Panc1 (cell line): Measurements from ENCODE around the gene ADARB2. TPM values are rescaled to one million over a fixed set of nuclear protein-coding genes. Genes with fewer than 3 reads are reported as not detected.

ENCODE experiments used
- ATAC-seq: fragments of 200-7000 bp; cut with Tn5 transposase; 2 replicates; pipeline ENCODE4 v1.9.1; 2020; ENCODE audit warnings: mild to moderate bottlenecking, moderate library complexity
- BruUV-seq: library from RNA; stranded (reverse); fragments of 400-500 nt; replicated peaks from 2 replicates; lab custom pipeline; 2021; lab: Mats Ljungman, UMichigan
- CTCF ChIA-PET: fragments of 300-600 bp; sonication (Branson Sonifier 250); formaldehyde crosslinking; loops from one replicate; lab custom pipeline; 2022; ENCODE audit warnings: antibody characterized with exemption; lab: Charles Lee
- POLR2A ChIA-PET: fragments of 300-600 bp; sonication (Branson Sonifier 250); formaldehyde crosslinking; loops from one replicate; lab custom pipeline; 2022; ENCODE audit warnings: antibody characterized with exemption; lab: Charles Lee
- DNase-seq: peaks from one replicate; pipeline ENCODE4 v3.0.0-alpha.2; 2010; ENCODE audit warnings: low read depth, low spot score
- H3K27ac ChIP-seq: 2 replicates; pipeline ENCODE4 v1.5.1; 2011; ENCODE audit warnings: mild to moderate bottlenecking, low read length, inconsistent platforms
- H3K27me3 ChIP-seq: fragments of 200-500 bp; sonication (Bioruptor generic); 2 replicates; pipeline ENCODE4 v1.6.0; 2014; ENCODE audit warnings: low read length, inconsistent platforms; ENCODE audit not compliant: control insufficient read depth, insufficient read depth
- H3K36me3 ChIP-seq: fragments of 200-500 bp; sonication (Bioruptor generic); 2 replicates; pipeline ENCODE4 v1.5.1; 2014; ENCODE audit warnings: inconsistent platforms, mild to moderate bottlenecking, low read length, moderate library complexity; ENCODE audit not compliant: control insufficient read depth, insufficient read depth
- H3K4me1 ChIP-seq: 2 replicates; pipeline ENCODE4 v1.5.1; 2011; ENCODE audit warnings: inconsistent platforms, mild to moderate bottlenecking, low read length, moderate library complexity; ENCODE audit not compliant: control insufficient read depth, insufficient read depth
- H3K4me3 ChIP-seq, 2 experiments: 2 replicates each; pipeline ENCODE4 v1.5.1; 2011 to 2012; ENCODE audit warnings: low read depth in 2 of 2, low read length in 2 of 2, mild to moderate bottlenecking in 2 of 2, inconsistent platforms in 1 of 2, moderate library complexity in 1 of 2
- H3K9me3 ChIP-seq: fragments of 200-500 bp; sonication (Bioruptor generic); 2 replicates; pipeline ENCODE4 v1.5.1; 2014; ENCODE audit warnings: low read depth, mild to moderate bottlenecking, inconsistent platforms, low read length, moderate library complexity; ENCODE audit not compliant: control insufficient read depth, insufficient read depth
- CTCF ChIP-seq: fragments of 450-650 bp; IDR thresholded peaks from 2 replicates; pipeline ENCODE4 v1.5.1; 2017; ENCODE audit warnings: mild to moderate bottlenecking
- POLR2AphosphoS5 ChIP-seq: IDR thresholded peaks from 2 replicates; pipeline ENCODE4 v1.6.1; 2012; ENCODE audit warnings: mild to moderate bottlenecking, low read depth, low read length, moderate library complexity
- REST ChIP-seq, 2 experiments: IDR thresholded peaks; 2 replicates each; pipeline ENCODE4 v1.6.1; 2011 to 2012; ENCODE audit warnings: low read depth in 2 of 2, control low read depth in 1 of 2, low read length in 1 of 2, mild to moderate bottlenecking in 1 of 2, moderate library complexity in 1 of 2; ENCODE audit not compliant: insufficient read depth in 1 of 2
- SIN3A ChIP-seq: IDR thresholded peaks from 2 replicates; pipeline ENCODE4 v1.6.1; 2012; ENCODE audit warnings: low read depth, mild to moderate bottlenecking, low read length, moderate library complexity, borderline replicate concordance; ENCODE audit not compliant: insufficient read depth
- TCF7L2 ChIP-seq: IDR thresholded peaks from 2 replicates; pipeline ENCODE4 v1.6.1; 2011; ENCODE audit warnings: mild to moderate bottlenecking, low read depth, low read length, inconsistent platforms
- in situ Hi-C: cut with HindIII; loops from 2 replicates; pipeline ENCODE4 v1.10.0; 2016; ENCODE audit warnings: low sequenced_read_pairs, low pct_unique_long_range_greater_than_20kb
- intact Hi-C: fragments of 100-400 bp; cut with micrococcal nuclease; formaldehyde crosslinking; loops from one replicate; pipeline ENCODE4 v1.10.0; 2022; ENCODE audit not compliant: unreplicated experiment
- total RNA-seq: library from RNA; stranded (reverse); gene quantifications from one replicate; pipeline ENCODE4 v1.2.1, GENCODE V29; 2021; ENCODE audit not compliant: unreplicated experiment

ADARB2 gene
- total RNA-seq, 1 experiment from 2014 or later = 0.31 TPM

GRCh38 chr10:1274111-1274661 is 463.1 kb downstream of the ADARB2 start:
- Histone ChIP-seq H3K27ac (no peak overlapping the region), H3K4me3 (no peak overlapping the region), H3K9me3 (no peaks in the 10 kb centered on the region), H3K27me3 (no peaks in the 10 kb centered on the region), H3K4me1 (no peaks in the 10 kb centered on the region), H3K36me3 (no peaks in the 10 kb centered on the region)
- CTCF ChIA-PET = no interaction called here
- in situ Hi-C loops (no loop called here), intact Hi-C loops (no loop called here)
- ATAC-seq (no peak), DNase-seq (no peak)
- POLR2A ChIA-PET = no interaction called here
- BruUV-seq = no TSS peak
- no peak for TF ChIP-seq SIN3A
- no peak for TF ChIP-seq REST (IDR thresholded peaks at IDR 0.05; ENCODE audit: insufficient read depth in 1 of 2, low read depth in 2 of 2, low read length in 1 of 2)
- no peak for TF ChIP-seq POLR2AphosphoS5
- TF ChIP-seq CTCF = no peak
- no peak for TF ChIP-seq TCF7L2

- no TSS peak for BruUV-seq
These were observed 463.8 kb downstream of the ADARB2 start for GRCh38 chr10:1273372-1274105.

More at GRCh38 chr10:1273372-1274105, 463.8 kb downstream of the ADARB2 start:
- in situ Hi-C loops = no loop called here
- no peaks in the 10 kb centered on the region for H3K27me3 ChIP-seq
- TF ChIP-seq POLR2AphosphoS5 (no peak), REST (IDR thresholded peaks at IDR 0.05; ENCODE audit: insufficient read depth in 1 of 2, low read depth in 2 of 2, low read length in 1 of 2) (no peak)
- no peak overlapping the region for H3K27ac ChIP-seq
- H3K4me3 ChIP-seq = no peak overlapping the region
- POLR2A ChIA-PET = no interaction called here
- ATAC-seq (no peak), DNase-seq (no peak)
- no peaks in the 10 kb centered on the region for H3K4me1 ChIP-seq
- H3K36me3 ChIP-seq = no peaks in the 10 kb centered on the region
- no peaks in the 10 kb centered on the region for H3K9me3 ChIP-seq
- CTCF ChIA-PET = no interaction called here
- intact Hi-C loops = no loop called here
